Ectodermal cell (in vitro differentiated cells): ENCODE results near the gene TPD52L1.
"Not testable (repeated sequence)": the region's sequence is repeated elsewhere in the genome, so short reads cannot be mapped to it uniquely, and the experiment has no call there.

Experiments
- H3K27ac ChIP-seq: 2 replicates; pipeline ENCODE4 v1.7.0; 2013; ENCODE audit warnings: mild to moderate bottlenecking, low read depth, low read length; ENCODE audit not compliant: insufficient read depth, poor library complexity, severe bottlenecking
- H3K27me3 ChIP-seq: 2 replicates; pipeline ENCODE4 v1.7.0; 2013; ENCODE audit warnings: mild to moderate bottlenecking, low read length; ENCODE audit not compliant: insufficient read depth, control insufficient read depth, poor library complexity, severe bottlenecking
- H3K36me3 ChIP-seq: one replicate; pipeline ENCODE4 v1.7.0; 2013; ENCODE audit warnings: low read length; ENCODE audit not compliant: control insufficient read depth, insufficient read depth
- H3K4me1 ChIP-seq: one replicate; pipeline ENCODE4 v1.7.0; 2013; ENCODE audit warnings: low read length; ENCODE audit not compliant: control insufficient read depth, insufficient read depth
- H3K4me3 ChIP-seq: 2 replicates; pipeline ENCODE4 v1.7.0; 2013; ENCODE audit warnings: low read depth, low read length, control low read depth; ENCODE audit not compliant: insufficient read depth
- H3K9me3 ChIP-seq: 2 replicates; pipeline ENCODE4 v1.7.0; 2013; ENCODE audit warnings: mild to moderate bottlenecking, low read length, moderate library complexity; ENCODE audit not compliant: control insufficient read depth
- WGBS, 2 experiments: methylation state at CpG; one replicate each; pipeline ENCODE4 v1.1.7; 2013; ENCODE audit warnings: missing lambda C conversion rate in 2 of 2; 5-methylcytosine and 5-hydroxymethylcytosine counted together

The TPD52L1 gene

DNA sequence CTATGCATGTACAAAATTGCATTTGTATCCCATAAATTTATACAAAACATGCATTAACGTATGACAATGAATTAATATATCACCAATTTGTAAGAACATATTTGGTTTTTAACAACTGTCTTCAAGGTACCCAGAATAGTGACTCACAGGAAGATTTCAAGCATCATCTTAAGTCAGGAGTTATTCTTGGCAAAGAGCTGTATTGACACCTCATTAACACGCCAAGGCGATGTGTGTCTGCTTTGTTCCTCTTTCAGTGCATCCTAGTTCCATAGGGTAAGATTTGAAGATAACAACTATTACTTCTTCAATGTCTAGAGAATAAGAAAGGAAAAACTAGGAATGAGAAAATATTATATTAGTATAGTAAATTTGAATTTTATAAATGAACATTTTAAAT lies 35.8 kb upstream of the TPD52L1 start:
- no peaks in the 10 kb centered on the region for H3K36me3 ChIP-seq
- H3K4me1 ChIP-seq: no peaks in the 10 kb centered on the region
- no peaks in the 10 kb centered on the region for H3K9me3 ChIP-seq
- no peak overlapping the region for H3K4me3 ChIP-seq
- H3K27me3 ChIP-seq: no peaks in the 10 kb centered on the region
- no peak overlapping the region for H3K27ac ChIP-seq
- WGBS, 2 experiments: 92 to 95% methylated on average over 3 of the region's 3 CpGs

DNA sequence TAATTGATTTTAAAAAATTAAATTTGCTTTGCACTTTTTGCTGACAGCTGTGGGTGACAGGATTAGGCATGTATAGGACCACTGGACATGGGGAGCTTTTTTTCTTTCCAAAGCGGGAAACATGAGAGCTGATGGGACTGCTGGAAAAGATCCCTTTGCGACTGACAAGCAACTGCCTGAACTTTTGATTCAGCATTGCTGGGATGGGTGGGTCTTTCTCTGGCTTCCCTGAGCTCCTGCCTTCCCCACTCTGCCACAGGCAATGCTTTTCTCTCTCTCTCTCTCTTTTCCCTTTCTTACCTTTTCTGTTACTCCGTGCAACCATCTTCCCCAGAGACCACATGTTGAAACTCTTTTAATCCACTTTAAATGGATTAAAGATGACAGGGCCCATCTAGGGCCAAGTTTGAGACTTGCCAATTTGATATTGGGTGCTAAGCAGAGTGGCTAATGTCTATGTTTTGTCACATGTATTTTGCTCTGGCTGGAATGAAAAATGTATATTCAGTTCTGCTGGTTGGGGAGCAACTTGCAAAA lies 33.5 kb upstream of the TPD52L1 start:
- no peak overlapping the region for H3K27ac ChIP-seq
- no peaks in the 10 kb centered on the region for H3K36me3 ChIP-seq
- no peak overlapping the region for H3K4me3 ChIP-seq
- WGBS, 2 experiments: 54 to 68% methylated on average over 3 of the region's 3 CpGs
- H3K27me3 ChIP-seq: no peaks in the 10 kb centered on the region
- peaks cover 4% of the 10 kb centered on the region for H3K4me1 ChIP-seq
- H3K9me3 ChIP-seq: no peaks in the 10 kb centered on the region

DNA sequence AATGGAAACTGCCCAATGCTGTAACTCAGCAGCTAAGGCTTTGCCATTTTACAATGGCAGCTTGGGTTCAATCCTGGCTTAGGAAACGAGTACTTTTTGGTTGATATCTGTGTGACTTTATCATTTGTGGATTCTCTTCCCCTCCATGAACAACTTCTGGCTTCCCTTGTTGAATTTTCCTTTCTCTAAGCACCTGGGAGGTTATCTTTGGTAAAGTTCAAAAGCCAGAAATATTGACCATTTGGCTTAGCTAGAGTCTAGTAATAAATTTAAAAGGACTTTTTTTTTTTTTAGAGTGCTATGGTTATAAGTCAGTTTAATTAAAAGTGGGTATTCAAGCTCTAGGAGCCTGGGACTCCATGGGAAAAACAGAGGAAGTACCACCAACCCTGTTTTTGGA lies 31.7 kb upstream of the TPD52L1 start:
- Histone ChIP-seq H3K4me1 (peaks cover 4% of the 10 kb centered on the region), H3K36me3 (no peaks in the 10 kb centered on the region), H3K27me3 (no peaks in the 10 kb centered on the region), H3K27ac (no peak overlapping the region), H3K4me3 (no peak overlapping the region), H3K9me3 (no peaks in the 10 kb centered on the region)
- 78 to 92% methylated on average over 1 of the region's 1 CpG for WGBS, 2 experiments

DNA sequence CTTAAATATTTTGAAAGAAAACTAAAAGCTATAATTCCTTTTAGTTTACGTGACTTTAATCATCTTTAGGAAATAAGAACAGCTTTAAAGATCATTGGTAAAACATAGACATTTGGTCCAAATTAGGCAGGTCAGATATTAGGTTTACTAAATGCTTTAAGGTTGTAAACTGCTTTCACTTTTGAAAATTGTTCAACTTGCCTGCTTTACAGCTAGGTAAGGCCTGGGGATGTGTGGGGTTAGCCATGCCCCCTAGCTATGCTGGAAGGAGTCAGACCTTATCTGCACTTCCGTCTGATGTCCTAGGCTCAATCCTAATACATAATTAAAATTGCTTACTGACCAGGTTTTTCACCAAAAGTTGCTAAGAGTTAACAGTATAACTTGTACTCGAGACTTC lies 30.5 kb upstream of the TPD52L1 start:
- WGBS, 2 experiments: 94 to 100% methylated on average over 2 to 3 of the region's 3 CpGs
- Histone ChIP-seq H3K9me3 (no peaks in the 10 kb centered on the region), H3K36me3 (no peaks in the 10 kb centered on the region), H3K4me3 (no peak overlapping the region), H3K27ac (no peak overlapping the region), H3K4me1 (peaks cover 4% of the 10 kb centered on the region), H3K27me3 (no peaks in the 10 kb centered on the region)

DNA sequence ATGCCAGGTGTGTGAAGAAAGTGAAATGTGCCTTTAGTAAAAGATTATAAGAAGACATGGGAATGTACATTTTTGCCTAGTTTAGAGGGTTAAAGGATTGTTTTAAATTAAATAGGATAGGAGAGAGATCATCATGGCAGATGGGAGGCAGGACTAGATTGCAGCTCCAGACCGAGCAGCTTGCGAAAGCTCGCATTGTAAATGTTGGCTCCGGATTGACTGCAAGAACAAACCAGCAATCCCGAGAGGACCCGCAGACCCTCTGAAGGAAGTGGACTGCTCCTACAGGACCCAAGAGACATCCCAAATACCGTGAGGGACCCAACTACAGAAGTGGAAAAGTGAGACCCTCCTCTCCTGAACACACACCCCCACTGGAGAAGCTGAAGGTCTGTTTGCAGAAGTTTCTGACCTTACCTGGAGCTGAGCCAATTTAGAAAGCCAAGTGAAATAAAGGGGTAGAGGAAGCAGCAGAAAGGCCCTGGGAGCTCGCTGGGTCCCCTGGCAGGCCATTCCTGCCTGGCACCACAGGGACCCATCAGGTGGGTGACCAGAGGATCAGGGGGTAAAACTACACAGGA lies 30.0 kb upstream of the TPD52L1 start:
- no peak overlapping the region for H3K4me3 ChIP-seq
- WGBS, 2 experiments: 90 to 93% methylated on average over 8 of the region's 8 CpGs
- H3K9me3 ChIP-seq: no peaks in the 10 kb centered on the region

DNA sequence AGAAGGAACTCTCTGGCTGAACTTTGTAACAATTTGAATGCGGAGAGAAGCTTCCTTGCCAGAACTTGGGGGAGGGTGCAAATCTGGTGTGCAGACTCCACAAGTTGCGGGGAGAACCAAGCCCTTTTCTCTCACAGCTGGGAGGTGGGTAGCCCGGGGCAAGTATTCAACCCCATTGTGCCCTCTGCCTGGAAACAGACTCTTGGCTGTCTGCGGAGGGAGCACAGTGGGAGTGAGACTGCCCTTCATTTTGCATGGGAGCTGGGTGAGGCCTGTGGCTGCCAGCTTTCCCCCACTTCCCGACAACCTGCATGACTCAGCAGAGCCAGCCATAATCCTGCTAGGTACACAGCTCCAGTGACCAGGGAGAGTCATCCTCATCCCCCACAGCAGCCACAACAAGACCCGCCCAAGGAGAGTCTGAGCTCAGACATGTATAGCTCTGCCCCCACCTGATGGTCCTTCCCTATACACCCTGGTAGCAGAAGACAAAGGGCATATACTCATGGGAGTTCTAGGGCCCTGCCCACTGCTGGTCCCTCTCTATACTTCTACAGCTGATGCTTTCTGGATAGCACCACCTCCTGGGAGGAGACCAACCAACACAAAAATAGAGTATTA lies 29.4 kb upstream of the TPD52L1 start:
- Histone ChIP-seq H3K27ac (no peak overlapping the region), H3K9me3 (no peaks in the 10 kb centered on the region), H3K4me3 (no peak overlapping the region), H3K36me3 (no peaks in the 10 kb centered on the region), H3K4me1 (peaks cover 4% of the 10 kb centered on the region), H3K27me3 (no peaks in the 10 kb centered on the region)
- 93 to 94% methylated on average over 6 of the region's 6 CpGs for WGBS, 2 experiments

More for the DNA sequence above, 30.0 kb upstream of the TPD52L1 start:
- Histone ChIP-seq H3K27me3 (no peaks in the 10 kb centered on the region), H3K27ac (no peak overlapping the region), H3K36me3 (no peaks in the 10 kb centered on the region), H3K4me1 (peaks cover 4% of the 10 kb centered on the region)

DNA sequence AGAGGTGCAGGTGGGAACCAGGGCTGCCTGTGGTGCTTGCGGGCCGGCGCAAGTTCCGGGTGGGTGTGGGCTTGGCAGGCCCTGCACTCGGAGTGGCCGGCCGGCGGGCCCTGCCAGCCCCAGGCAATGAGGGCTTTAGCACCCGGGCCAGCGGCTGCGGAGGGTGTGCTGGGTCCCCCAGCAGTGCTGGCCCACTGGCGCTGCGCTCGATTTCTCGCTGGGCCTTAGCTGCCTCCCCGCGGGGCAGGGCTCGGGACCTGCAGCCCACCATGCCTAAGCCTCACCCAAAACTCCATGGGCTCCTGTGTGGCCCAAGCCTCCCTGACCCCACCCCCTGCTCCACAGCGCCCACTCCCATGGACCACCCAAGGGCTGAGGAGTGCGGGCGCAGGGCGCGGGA lies 27.7 kb upstream of the TPD52L1 start:
- not testable (repeated sequence) for H3K4me3 ChIP-seq, H3K4me1 ChIP-seq, H3K27ac ChIP-seq, H3K36me3 ChIP-seq, H3K27me3 ChIP-seq, H3K9me3 ChIP-seq
- 97% methylated on average over 23 of the region's 23 CpGs for whole genome bisulfite sequencing, 2 experiments

DNA sequence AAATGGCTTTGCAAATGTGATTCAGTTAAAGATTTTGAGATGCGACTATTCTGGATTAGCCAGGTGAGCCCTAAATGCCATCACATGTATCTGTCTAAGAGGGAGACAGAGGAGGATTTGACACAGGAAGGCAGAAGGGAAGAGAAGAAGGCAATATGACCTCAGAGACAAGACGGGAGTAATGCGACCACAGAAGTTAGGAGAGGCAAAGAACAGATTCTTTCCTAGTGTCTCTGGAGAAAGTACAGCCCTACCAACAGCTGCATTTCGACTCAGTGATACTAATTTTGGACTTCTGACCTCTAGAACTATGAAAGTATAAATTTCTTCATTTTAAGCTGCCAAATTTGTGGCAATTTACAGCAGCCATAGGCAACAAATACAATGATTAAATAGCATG lies 24.2 kb upstream of the TPD52L1 start:
- Histone ChIP-seq H3K4me3 (no peak overlapping the region), H3K27ac (no peak overlapping the region), H3K27me3 (no peaks in the 10 kb centered on the region), H3K9me3 (no peaks in the 10 kb centered on the region), H3K36me3 (no peaks in the 10 kb centered on the region), H3K4me1 (peaks cover under 1% of the 10 kb centered on the region)
- 90 to 97% methylated on average over 4 of the region's 4 CpGs for WGBS, 2 experiments

DNA sequence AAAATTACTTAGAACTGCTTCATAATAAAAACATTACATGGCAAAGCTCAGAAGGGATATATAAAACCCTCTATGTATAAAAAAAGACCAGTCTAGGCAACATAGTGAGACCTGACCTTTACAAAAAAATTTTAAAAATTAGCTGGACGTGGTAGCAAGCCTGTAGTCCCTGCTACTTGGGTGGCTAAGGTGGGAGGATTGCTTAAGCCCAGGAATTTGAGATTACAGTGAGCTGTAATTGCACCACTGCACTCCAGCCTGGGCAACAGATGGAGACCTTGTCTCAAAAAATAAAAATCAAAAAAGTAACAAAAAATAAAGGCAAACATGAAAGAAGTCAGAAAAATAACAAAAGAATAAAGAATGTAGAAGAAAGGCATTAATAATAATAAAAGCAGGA lies 21.5 kb upstream of the TPD52L1 start:
- no peaks in the 10 kb centered on the region for H3K9me3 ChIP-seq
- H3K4me1 ChIP-seq: no peaks in the 10 kb centered on the region
- H3K27me3 ChIP-seq: no peaks in the 10 kb centered on the region
- no peaks in the 10 kb centered on the region for H3K36me3 ChIP-seq
- H3K27ac ChIP-seq: no peak overlapping the region
- H3K4me3 ChIP-seq: no peak overlapping the region
- 72 to 88% methylated on average over 1 of the region's 1 CpG for WGBS, 2 experiments

DNA sequence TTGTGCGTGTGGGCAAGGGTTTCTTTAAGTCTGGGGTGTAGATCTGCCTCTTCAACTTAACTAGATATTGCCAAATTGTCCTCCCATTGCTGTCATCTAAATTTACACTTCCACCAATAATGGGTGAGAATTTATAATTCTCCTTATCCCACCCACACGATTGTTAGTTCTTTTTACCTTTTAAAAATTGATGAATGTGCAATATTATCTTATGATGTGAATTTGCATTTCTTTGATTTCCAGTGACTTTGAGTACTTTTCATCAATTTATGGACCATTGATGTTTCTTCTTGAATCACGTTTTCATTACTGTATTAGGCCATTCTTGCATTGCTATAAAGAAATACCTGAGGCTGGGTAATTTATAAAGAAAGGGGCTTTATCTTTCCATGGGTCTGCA lies 17.2 kb upstream of the TPD52L1 start:
- no peaks in the 10 kb centered on the region for H3K27me3 ChIP-seq
- WGBS, 2 experiments: 95 to 100% methylated on average over 1 to 2 of the region's 3 CpGs
- no peak overlapping the region for H3K4me3 ChIP-seq
- H3K9me3 ChIP-seq: no peaks in the 10 kb centered on the region
- no peak overlapping the region for H3K27ac ChIP-seq
- no peaks in the 10 kb centered on the region for H3K4me1 ChIP-seq
- H3K36me3 ChIP-seq: no peaks in the 10 kb centered on the region
